ENCODE results near the gene ZG16B.

Gene ZG16B

DNA sequence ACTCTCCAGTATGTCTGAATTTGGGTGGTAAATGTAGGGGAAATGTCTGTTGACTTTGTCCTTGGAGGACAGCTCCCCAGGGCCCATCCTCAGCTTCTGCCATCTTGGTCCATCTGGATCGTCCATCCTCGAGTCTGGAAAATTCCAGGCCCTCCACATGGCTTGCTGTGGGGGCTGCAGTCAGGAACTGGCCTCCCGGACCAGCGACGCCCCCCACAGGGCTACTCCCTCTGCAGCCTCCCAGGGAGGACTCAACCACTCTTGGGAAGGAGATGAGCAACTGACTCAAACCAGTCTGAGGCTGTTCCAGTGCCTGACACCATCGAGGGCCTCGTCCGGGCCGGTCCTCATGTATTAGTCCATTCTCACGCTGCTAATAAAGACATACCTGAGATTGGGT is 5.5 kb upstream of the ZG16B start:
- no peak for DNase-seq (ENCODE audit: low read depth in 2 of 2)

DNA sequence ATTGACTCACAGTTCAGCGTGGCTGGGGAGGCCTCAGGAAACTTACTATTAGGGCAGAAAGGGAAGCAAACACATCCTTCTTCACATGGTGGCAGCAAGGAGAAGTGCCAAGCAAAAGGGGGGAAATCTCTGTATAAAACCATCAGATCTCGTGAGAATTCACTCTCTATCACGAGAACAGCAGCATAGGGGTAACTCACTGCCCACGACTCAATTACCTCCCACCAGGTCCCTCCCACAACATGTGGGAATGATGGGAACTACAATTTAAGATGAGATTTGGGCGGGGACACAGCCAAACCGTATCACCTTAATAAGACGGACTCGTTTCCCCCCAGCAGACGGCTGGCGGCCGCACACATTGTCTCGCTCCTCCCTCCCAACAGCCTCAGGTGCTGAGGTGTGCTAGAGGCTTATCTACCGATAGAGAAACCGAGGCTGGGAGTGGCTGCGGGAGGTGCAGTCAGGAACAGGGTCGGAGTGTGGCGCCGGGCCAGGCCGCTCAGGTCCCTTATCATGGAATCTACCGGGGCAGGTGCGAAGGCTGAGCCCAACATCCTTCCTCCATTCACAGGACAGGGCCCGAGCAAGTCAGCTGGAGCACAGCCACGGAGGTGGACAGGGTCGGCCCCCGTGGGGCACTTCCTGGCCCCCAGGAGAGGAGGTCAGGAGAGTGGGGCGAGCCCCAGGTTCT is 4.9 kb upstream of the ZG16B start:
- no peak for DNase-seq (ENCODE audit: low read depth in 2 of 2)

DNA sequence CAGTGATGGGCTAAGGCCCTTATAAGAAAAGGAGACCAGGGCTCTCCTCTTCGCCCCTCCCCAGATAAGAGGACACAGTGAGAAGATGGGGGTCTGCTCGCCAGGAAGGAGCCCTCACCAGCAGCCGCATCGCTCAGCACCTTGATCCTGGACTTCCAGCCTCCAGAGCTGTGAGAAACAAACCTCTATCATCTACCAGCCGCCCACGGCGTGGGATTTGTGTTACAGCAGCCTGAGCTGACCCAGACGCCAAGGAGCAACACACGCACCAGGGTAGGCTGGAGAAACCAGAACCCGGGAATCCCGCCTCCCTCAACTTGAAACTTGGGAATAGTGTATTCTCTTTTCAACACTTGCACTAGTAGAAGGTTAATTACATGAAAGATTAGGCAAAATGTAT is 4.2 kb upstream of the ZG16B start:
- no peak for DNase-seq (ENCODE audit: low read depth in 2 of 2)

DNA sequence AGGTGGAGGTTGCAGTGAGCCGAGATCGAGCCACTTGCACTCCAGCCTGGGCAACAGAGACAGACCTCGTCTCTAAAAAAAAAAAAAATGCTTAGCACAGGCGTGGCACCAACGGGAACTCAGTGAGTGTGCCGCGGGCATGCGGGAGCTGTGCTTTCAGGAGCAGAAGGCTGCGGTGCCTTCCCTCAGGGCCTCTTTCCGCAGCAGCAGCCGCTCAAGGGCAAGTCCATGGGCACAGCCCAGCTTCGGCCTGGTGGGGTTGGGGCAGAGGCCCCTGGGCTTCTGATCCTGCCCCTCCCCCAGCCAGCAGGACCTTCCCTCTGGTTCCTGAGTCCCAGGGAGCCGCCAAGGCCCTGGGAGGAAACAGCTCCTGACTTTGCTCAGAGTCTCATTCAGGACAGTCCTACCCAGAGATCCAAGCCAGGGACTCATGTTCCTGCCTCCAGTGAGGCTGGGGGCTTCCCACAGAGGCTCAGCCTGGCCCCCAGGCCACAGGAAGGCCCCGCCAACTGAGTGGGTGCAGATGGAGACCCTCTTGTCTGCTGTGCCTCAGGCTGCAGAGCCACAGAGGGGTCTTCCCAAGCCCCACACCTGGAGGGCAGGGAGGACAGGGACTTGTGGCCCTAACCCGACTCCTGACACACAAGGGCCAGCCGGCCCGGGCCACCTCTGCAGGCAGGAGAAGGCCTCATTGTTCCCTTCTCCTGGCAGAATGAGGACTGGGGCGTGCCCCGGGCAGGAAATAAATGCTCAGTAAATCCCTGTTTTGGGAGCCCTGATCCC is 3.3 kb upstream of the ZG16B start:
- DNase-seq (ENCODE audit: low read depth in 2 of 2) = no peak

- no peak for DNase-seq (ENCODE audit: low read depth in 2 of 2)
These were observed 2.7 kb upstream of the ZG16B start for GRCh38 chr16:2827374-2827791.

GRCh38 chr16:2827831-2828520 is 2.1 kb upstream of the ZG16B start:
- no peak for DNase-seq (ENCODE audit: low read depth in 2 of 2)

DNA sequence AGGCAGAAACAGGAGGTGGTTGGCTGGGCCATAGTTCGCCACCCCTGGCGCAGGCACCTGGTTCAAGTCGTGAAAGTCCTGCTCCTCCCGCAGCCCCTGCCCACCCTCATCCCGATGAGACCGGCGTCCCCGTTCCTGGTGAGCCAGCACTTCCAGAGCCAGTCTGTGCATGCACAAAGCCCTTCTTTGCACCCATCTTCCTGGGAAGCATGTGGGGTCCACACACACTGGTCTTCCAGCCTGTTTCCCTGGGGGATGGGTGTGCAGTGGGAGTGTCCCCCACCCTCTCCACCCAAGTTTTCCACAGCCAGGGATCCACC is 1.6 kb upstream of the ZG16B start:
- no peak for DNase-seq (ENCODE audit: low read depth in 2 of 2)

DNA sequence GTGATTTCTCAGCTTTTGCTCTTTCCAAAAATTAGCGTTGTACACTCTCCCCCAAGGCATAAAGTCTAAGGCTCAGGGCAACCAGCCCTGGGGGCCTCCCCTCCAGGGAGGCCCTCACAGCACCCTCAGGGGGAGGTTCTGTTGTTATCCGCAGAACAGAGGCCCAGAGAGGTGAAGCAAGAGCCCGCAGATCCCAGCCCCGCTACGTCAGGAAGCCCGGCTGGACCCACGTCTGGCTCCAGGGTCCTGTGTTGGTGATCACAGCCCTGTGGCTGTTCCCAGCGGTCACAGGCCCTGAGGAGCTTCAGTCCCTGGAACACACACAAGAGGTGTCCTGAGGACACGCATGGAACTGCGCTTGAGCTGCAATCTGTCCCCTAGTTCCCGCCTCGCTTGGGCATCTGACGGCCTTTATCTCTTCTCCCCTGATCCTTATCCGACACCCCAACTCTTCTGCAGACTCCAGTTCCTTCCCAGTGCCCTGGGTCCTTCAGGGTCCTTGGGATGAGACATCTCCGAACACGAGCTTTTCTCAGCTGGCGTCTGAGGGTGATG is 1.1 kb upstream of the ZG16B start:
- DNase-seq (ENCODE audit: low read depth in 2 of 2) = no peak

- no peak for DNase-seq (ENCODE audit: low read depth in 2 of 2)
These were observed 222 bp downstream of the ZG16B start for GRCh38 chr16:2830355-2830695.

DNA sequence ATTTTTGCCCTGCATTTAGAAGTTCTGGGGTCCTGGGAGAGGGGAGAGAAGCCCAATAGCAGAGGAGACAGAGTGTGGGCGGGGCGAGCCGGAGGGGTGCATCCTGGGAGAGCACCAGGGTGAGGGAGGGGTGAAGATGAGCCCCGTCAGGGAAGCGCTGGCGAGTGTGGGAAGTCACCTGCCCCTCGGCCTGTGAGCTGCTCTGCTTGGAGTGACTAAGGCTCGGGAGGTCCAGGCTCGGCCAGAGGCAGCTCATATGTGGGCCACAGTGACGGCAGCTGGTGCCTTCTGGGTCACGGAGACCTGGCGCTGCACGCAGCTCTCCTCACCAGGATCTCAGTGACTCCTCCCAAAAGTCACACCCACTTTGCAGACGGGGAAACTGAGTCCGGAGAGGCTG is 1.1 kb downstream of the ZG16B start:
- DNase-seq (ENCODE audit: low read depth in 2 of 2) = no peak

DNA sequence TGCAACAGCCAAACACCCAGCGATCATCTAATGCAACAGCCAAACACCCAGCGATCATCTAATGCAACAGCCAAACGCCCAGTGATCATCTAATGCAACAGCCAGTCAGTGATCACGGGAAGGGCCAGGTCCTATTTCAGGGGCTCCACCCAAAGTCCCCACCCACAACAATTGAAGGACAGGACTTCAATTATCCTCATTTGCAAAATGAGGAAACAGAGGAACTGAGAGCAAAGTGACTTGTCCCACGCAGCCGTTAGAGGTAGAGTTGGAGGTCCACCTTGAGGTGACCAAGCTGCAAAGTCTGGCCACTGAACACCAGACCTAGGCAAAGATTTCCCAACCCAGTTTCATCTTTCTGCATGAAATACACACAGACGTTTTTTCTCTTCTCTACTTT is 3.7 kb downstream of the ZG16B start:
- DNase-seq (ENCODE audit: low read depth in 2 of 2) = no peak

DNA sequence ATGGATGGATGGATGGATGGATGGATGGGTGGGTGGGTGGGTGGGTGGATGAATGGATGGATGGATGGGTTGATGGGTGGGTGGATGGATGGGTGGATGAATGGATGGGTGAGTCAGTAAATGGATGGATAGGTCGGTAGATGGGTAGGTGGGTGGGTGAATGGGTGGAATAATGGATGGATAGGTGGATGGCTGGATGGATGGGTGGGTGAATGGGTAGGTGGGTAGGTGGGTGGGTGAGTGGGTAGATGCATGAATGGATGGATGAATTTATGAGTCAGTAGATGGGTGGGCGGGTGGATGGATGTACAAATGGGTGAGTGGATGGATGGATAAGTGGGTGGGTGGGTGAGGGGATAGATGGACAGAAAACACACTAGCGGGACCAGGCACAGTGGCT is 4.9 kb downstream of the ZG16B start:
- no peak for DNase-seq (ENCODE audit: low read depth in 2 of 2)

DNA sequence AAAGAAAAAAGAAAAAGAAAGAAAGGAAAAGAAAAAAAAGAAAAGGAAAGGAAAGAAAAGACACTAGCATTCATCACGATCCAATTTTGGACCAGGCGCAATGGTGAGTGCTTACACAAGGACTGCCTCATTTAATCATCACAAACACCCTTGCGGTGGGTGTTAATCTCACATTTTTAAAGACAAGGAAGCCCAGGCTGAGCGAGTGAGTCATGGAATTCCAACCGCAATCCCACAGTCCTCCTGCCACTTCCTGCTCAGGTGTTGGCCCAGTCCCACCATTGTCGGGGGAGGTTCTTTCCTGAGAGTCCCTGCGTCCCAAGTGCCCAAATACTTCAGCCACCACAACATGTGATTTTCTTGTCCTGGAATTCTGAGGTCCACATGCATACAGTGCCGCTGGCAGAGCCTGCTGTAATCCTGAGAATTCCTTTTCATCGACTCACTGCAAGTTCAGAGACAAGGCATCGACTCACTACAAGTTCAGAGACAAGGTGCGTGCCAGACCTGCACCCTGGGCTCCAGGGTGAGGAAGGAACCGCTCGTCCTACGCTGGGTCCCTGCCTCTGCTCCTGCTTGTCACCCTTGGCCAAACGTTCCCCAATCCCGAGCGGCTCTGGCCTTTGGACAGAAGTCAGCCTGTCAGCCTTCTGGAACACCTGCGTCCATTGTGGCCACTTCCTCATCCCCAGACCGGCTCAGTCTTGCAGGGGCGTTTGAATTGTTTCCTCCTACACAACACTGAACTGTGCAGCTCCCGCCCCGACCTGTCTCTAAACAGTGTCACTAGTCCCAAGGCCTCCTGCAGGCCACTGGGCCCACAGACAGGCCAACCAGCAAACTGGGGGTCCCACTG is 5.8 kb downstream of the ZG16B start:
- no peak for DNase-seq (ENCODE audit: low read depth in 2 of 2)

DNA sequence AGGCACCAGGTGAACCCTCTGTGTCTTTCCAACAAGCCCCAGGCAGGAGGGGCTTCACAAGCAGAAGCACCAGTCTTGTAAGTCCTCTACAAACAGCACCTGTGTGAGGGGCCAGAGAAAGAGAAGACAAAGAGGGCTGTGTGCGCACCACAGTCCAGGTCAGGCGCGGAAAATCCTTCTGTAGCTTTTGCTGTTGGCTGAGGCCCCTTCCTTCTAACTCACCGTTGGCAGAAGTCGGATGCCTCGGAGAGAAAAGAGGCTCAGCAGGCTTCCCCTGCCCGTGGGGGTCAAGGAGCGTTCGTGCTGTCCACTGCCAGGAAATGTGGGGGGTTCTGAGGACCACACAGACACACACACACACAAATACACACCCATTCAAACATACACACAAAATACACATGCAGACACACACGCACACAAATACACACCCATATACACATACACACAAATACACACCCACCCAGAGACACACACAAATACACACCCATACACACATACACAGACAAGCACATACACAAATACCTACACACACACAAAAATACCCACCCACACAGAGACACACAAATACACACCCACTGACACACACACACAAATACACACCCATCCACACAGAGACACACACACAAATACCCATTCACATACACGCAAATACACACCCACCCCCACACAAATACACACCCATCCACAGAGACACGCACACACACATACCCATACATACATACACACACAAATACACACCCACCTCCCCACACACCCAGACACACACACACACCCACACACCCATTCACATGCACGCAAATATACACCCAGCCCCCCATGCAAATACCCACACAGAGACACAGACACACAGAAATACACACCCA is 6.8 kb downstream of the ZG16B start:
- DNase-seq (ENCODE audit: low read depth in 2 of 2) = no peak

DNA sequence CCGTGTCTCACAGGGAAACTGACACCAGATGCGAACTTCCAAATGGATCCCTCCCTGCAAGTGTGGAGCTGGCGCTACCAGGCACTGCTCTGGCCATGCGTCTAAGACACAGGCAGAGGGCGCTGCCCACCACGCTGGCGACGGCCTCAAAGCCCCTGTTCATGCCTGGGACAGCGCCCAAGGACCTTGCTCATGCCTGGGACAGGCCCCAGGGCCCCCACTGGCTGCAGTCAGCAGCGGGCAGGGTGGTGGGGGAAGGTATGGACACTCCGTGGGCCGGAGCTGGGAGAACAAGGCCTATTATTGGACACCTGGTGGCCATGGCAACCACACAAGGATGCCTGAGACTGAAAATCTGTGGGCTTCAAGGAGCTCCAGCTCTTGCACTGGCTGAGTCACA is 8.8 kb downstream of the ZG16B start:
- peak; percentile 38 to 41 for DNase-seq (ENCODE audit: low read depth in 2 of 2)

- DNase-seq (ENCODE audit: low read depth in 2 of 2) = no peak
These were observed 9.7 kb downstream of the ZG16B start for GRCh38 chr16:2839650-2840450.

DNA sequence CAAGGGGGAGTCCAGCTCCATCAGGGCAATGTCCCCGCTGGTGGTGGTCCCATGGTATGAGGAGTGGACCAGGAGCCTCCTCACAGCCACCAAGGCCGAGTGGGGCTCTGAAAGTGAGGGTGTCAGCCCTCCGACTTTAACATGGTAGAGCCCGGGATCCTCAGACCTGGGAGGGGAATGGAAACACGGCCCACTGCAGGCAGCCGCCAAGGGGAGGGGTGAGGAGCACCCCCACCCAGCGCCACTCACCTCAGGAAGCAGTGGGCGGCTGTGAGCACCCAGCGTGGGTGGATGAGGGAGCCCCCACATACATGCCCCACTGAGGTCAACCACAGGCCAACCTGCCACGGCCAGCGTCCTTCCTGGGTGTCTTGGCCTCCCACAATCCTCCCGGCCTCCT is 10.8 kb downstream of the ZG16B start:
- no peak for DNase-seq (ENCODE audit: low read depth in 2 of 2)

GRCh38 chr16:2841606-2842339 is 11.7 kb downstream of the ZG16B start:
- DNase-seq (ENCODE audit: low read depth in 2 of 2) = no peak

- peak; percentile 83 to 88 for DNase-seq (ENCODE audit: low read depth in 2 of 2)
These were observed 12.4 kb downstream of the ZG16B start for GRCh38 chr16:2842340-2843000.
